Neural cell (in vitro differentiated cells): ENCODE results near the gene C2orf69.

Source experiments
- EZH2 ChIP-seq: fragments of 200-600, 300-800 bp; shearing (Covaris generic), sonication (generic); IDR thresholded peaks from 2 replicates; pipeline ENCODE4 v1.6.1; 2014; ENCODE audit warnings: antibody characterized with exemption, low read length, borderline replicate concordance, mild to moderate bottlenecking; ENCODE audit not compliant: insufficient read depth, poor library complexity, severe bottlenecking
- POLR2AphosphoS5 ChIP-seq: IDR thresholded peaks from 2 replicates; pipeline ENCODE4 v1.6.1; 2012
- TF ChIP-seq, protein P1 (sequence below): IDR thresholded peaks from 2 replicates; pipeline ENCODE4 v1.6.1; 2012; ENCODE audit warnings: borderline replicate concordance
- TF ChIP-seq, protein P2 (sequence below): fragments of 450-650 bp; IDR thresholded peaks from 2 replicates; pipeline ENCODE4 v1.5.1; 2014; ENCODE audit warnings: antibody characterized with exemption, mild to moderate bottlenecking, moderate library complexity; ENCODE audit not compliant: poor library complexity, severe bottlenecking

DNA sequence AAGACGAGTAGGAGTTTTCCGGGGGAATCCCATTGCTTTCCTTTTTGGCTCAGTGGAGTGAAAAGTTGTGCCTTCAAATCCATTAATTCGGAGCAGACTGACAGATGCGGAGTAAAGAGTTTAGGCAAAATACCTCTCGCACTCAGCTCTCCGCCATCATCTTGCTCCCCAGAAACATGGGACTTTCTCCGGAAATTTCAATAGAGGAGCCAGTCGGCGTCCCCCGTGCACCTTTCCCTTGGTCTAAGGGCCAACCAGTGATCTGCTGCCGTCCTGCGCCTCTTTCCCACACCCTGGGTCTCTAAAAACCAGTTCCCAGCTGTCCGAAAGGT, 43.9 kb downstream of the C2orf69 start:
- no peak for TF ChIP-seq EZH2
- TF ChIP-seq, protein P1, sequence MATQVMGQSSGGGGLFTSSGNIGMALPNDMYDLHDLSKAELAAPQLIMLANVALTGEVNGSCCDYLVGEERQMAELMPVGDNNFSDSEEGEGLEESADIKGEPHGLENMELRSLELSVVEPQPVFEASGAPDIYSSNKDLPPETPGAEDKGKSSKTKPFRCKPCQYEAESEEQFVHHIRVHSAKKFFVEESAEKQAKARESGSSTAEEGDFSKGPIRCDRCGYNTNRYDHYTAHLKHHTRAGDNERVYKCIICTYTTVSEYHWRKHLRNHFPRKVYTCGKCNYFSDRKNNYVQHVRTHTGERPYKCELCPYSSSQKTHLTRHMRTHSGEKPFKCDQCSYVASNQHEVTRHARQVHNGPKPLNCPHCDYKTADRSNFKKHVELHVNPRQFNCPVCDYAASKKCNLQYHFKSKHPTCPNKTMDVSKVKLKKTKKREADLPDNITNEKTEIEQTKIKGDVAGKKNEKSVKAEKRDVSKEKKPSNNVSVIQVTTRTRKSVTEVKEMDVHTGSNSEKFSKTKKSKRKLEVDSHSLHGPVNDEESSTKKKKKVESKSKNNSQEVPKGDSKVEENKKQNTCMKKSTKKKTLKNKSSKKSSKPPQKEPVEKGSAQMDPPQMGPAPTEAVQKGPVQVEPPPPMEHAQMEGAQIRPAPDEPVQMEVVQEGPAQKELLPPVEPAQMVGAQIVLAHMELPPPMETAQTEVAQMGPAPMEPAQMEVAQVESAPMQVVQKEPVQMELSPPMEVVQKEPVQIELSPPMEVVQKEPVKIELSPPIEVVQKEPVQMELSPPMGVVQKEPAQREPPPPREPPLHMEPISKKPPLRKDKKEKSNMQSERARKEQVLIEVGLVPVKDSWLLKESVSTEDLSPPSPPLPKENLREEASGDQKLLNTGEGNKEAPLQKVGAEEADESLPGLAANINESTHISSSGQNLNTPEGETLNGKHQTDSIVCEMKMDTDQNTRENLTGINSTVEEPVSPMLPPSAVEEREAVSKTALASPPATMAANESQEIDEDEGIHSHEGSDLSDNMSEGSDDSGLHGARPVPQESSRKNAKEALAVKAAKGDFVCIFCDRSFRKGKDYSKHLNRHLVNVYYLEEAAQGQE: no peak
- no peak for TF ChIP-seq POLR2AphosphoS5
- TF ChIP-seq, protein P2, sequence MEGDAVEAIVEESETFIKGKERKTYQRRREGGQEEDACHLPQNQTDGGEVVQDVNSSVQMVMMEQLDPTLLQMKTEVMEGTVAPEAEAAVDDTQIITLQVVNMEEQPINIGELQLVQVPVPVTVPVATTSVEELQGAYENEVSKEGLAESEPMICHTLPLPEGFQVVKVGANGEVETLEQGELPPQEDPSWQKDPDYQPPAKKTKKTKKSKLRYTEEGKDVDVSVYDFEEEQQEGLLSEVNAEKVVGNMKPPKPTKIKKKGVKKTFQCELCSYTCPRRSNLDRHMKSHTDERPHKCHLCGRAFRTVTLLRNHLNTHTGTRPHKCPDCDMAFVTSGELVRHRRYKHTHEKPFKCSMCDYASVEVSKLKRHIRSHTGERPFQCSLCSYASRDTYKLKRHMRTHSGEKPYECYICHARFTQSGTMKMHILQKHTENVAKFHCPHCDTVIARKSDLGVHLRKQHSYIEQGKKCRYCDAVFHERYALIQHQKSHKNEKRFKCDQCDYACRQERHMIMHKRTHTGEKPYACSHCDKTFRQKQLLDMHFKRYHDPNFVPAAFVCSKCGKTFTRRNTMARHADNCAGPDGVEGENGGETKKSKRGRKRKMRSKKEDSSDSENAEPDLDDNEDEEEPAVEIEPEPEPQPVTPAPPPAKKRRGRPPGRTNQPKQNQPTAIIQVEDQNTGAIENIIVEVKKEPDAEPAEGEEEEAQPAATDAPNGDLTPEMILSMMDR: no peak
